Panc1 (cell line): ENCODE data around the gene NADSYN1.
"Not testable (repeated sequence)": the region's sequence is repeated elsewhere in the genome, so short reads cannot be mapped to it uniquely, and the experiment has no call there.

Experiments
- CTCF ChIP-seq: fragments of 450-650 bp; IDR thresholded peaks from 2 replicates; pipeline ENCODE4 v1.5.1; 2017; ENCODE audit warnings: mild to moderate bottlenecking
- SIN3A ChIP-seq: IDR thresholded peaks from 2 replicates; pipeline ENCODE4 v1.6.1; 2012; ENCODE audit warnings: low read depth, mild to moderate bottlenecking, low read length, moderate library complexity, borderline replicate concordance; ENCODE audit not compliant: insufficient read depth

- TF ChIP-seq CTCF, SIN3A: not testable (repeated sequence)
Observed at GRCh38 chr11:71534711-71535608, 82.0 kb downstream of the NADSYN1 start.
